ENCODE data around the gene KDM5C. TPM values are rescaled to one million over a fixed set of nuclear protein-coding genes. Genes with fewer than 3 reads are reported as not detected.

The KDM5C gene
- 43.3 to 56.4 TPM (median 52.7 TPM) in 5 replicates for total RNA-seq (2022; extraction: Qiagen RNA extraction; ENCODE audit: low read depth)

GRCh38 chrX:53224860-53225797 is at the start of gene KDM5C:
Gene KDM5C (minus strand): TSS chrX:53225207. CDS start chrX:53224889, 318 bp downstream.

Other genes starting within 250 kb of the KDM5C start
- not detected in 5 replicates for gene GPR173, start 176.4 kb downstream of the KDM5C start, total RNA-seq (2022; extraction: Qiagen RNA extraction; ENCODE audit: low read depth)
- 8.1 to 11.1 TPM (median 9.7 TPM) in 5 replicates for gene TSPYL2, start 142.8 kb downstream of the KDM5C start, total RNA-seq (2022; extraction: Qiagen RNA extraction; ENCODE audit: low read depth)
- gene KANTR, start 131.1 kb downstream of the KDM5C start, total RNA-seq (2022; extraction: Qiagen RNA extraction; ENCODE audit: low read depth): 0.92 to 1.6 TPM (median 1.3 TPM) in 5 replicates
- gene IQSEC2, start 56.4 kb upstream of the KDM5C start, total RNA-seq (2022; extraction: Qiagen RNA extraction; ENCODE audit: low read depth): 31.0 to 42.7 TPM (median 39.6 TPM) in 5 replicates
- 48.4 to 54.3 TPM (median 52.8 TPM) in 5 replicates for gene SMC1A, start 197.4 kb upstream of the KDM5C start, total RNA-seq (2022; extraction: Qiagen RNA extraction; ENCODE audit: low read depth)
- 0.45 to 1.0 TPM (median 0.90 TPM) in 5 replicates for gene RIBC1, start 197.7 kb upstream of the KDM5C start, total RNA-seq (2022; extraction: Qiagen RNA extraction; ENCODE audit: low read depth)
- gene HSD17B10, start 209.2 kb upstream of the KDM5C start, total RNA-seq (2022; extraction: Qiagen RNA extraction; ENCODE audit: low read depth): 166 to 206 TPM (median 185 TPM) in 5 replicates

Measured in A549 treated with RU486 at 1 μM for 4 hours (cell line).